ENCODE measurements around the gene NBL1.
"Not testable (repeated sequence)": the region's sequence is repeated elsewhere in the genome, so short reads cannot be mapped to it uniquely, and the experiment has no call there.

NBL1 gene

GRCh38 chr1:19621274-19621950, 22.7 kb upstream of the NBL1 start:
- DNase-seq (ENCODE audit: low read depth in 2 of 2): no peak

GRCh38 chr1:19622204-19622603, 21.9 kb upstream of the NBL1 start:
- DNase-seq (ENCODE audit: low read depth in 2 of 2): no peak

- no peak for DNase-seq (ENCODE audit: low read depth in 2 of 2)
Observed at GRCh38 chr1:19623523-19623922, 20.6 kb upstream of the NBL1 start.

- no peak for DNase-seq (ENCODE audit: low read depth in 2 of 2)
Observed at GRCh38 chr1:19625291-19625937, 18.7 kb upstream of the NBL1 start.

GRCh38 chr1:19628879-19629278, 15.2 kb upstream of the NBL1 start:
- no peak for DNase-seq (ENCODE audit: low read depth in 2 of 2)

- no peak for DNase-seq (ENCODE audit: low read depth in 2 of 2)
Observed at GRCh38 chr1:19629357-19629756, 14.8 kb upstream of the NBL1 start.

- not testable (repeated sequence) for DNase-seq (ENCODE audit: low read depth in 2 of 2)
Observed at GRCh38 chr1:19630192-19630591, 13.9 kb upstream of the NBL1 start.

- DNase-seq (ENCODE audit: low read depth in 2 of 2): no peak
Observed at GRCh38 chr1:19630720-19631395, 13.3 kb upstream of the NBL1 start.

GRCh38 chr1:19632211-19632610, 11.9 kb upstream of the NBL1 start:
- DNase-seq (ENCODE audit: low read depth in 2 of 2): no peak

- no peak for DNase-seq (ENCODE audit: low read depth in 2 of 2)
Observed at GRCh38 chr1:19633106-19633505, 11.0 kb upstream of the NBL1 start.

- not testable (repeated sequence) for DNase-seq (ENCODE audit: low read depth in 2 of 2)
Observed at GRCh38 chr1:19635064-19635463, 9.0 kb upstream of the NBL1 start.

GRCh38 chr1:19635646-19636045, 8.5 kb upstream of the NBL1 start:
- no peak for DNase-seq (ENCODE audit: low read depth in 2 of 2)

GRCh38 chr1:19636065-19636464, 8.0 kb upstream of the NBL1 start:
- no peak for DNase-seq (ENCODE audit: low read depth in 2 of 2)

- DNase-seq (ENCODE audit: low read depth in 2 of 2): not testable (repeated sequence)
Observed at GRCh38 chr1:19636749-19637148, 7.4 kb upstream of the NBL1 start.

GRCh38 chr1:19637606-19638005, 6.5 kb upstream of the NBL1 start:
- no peak for DNase-seq (ENCODE audit: low read depth in 2 of 2)

- not testable (repeated sequence) for DNase-seq (ENCODE audit: low read depth in 2 of 2)
Observed at GRCh38 chr1:19639228-19639627, 4.9 kb upstream of the NBL1 start.

- DNase-seq (ENCODE audit: low read depth in 2 of 2): no peak
Observed at GRCh38 chr1:19639999-19640362, 4.1 kb upstream of the NBL1 start.

- no peak for DNase-seq (ENCODE audit: low read depth in 2 of 2)
Observed at GRCh38 chr1:19640363-19641316, 3.5 kb upstream of the NBL1 start.

GRCh38 chr1:19643121-19643520, 990 bp upstream of the NBL1 start:
- DNase-seq (ENCODE audit: low read depth in 2 of 2): no peak

GRCh38 chr1:19644395-19644680, 227 bp downstream of the NBL1 start:
- no peak for DNase-seq (ENCODE audit: low read depth in 2 of 2)

- peak in 1 of 2 donors; percentile 47 for DNase-seq (ENCODE audit: low read depth in 2 of 2)
Observed at GRCh38 chr1:19644681-19645410, 735 bp downstream of the NBL1 start.

Data from stimulated activated CD4-positive, alpha-beta T cell treated with anti-CD3 and anti-CD28 coated beads, Interleukin-4, amount 100 ng/mL, for 48 hours (primary cell).